ENCODE results near the gene MLXIP. TPM values are rescaled to one million over a fixed set of nuclear protein-coding genes. Genes with fewer than 3 reads are reported as not detected.
A peak's percentile ranks its signal among the peaks of the same experiment; 100 is the strongest.

MLXIP gene
- total RNA-seq, 1 donor from 2014 or later, result 54.5 TPM

GRCh38 chr12:122081083-122081696 lies 2.6 kb downstream of the MLXIP start:
- peaks cover 45% of the 10 kb centered on the region for H3K4me1 Mint-ChIP-seq (ENCODE audit: unreplicated experiment)
- TF ChIP-seq CTCF (IDR thresholded peaks at IDR 0.05), result no peak
- no peaks in the 10 kb centered on the region for H3K9me3 Mint-ChIP-seq (ENCODE audit: unreplicated experiment)
- no peaks in the 10 kb centered on the region for H3K27me3 Mint-ChIP-seq (ENCODE audit: unreplicated experiment)
- peaks cover 10% of the 10 kb centered on the region for H3K36me3 Mint-ChIP-seq (ENCODE audit: unreplicated experiment)
- H3K4me3 Mint-ChIP-seq (ENCODE audit: unreplicated experiment), result peak overlapping the region; percentile 91
- no peak for DNase-seq (ENCODE audit: extremely low spot score, unreplicated experiment)
- peak overlapping the region; percentile 88 for H3K27ac Mint-ChIP-seq (ENCODE audit: unreplicated experiment)

GRCh38 chr12:122081697-122082221 lies 3.2 kb downstream of the MLXIP start:
- Mint-ChIP-seq H3K4me1 (ENCODE audit: unreplicated experiment) (peaks cover 43% of the 10 kb centered on the region), H3K27ac (ENCODE audit: unreplicated experiment) (peak overlapping the region; percentile 88), H3K27me3 (ENCODE audit: unreplicated experiment) (no peaks in the 10 kb centered on the region), H3K9me3 (ENCODE audit: unreplicated experiment) (no peaks in the 10 kb centered on the region), H3K4me3 (ENCODE audit: unreplicated experiment) (peak overlapping the region; percentile 91), H3K36me3 (ENCODE audit: unreplicated experiment) (peaks cover 10% of the 10 kb centered on the region)
- TF ChIP-seq CTCF (IDR thresholded peaks at IDR 0.05), result peak; percentile 11
- DNase-seq (ENCODE audit: extremely low spot score, unreplicated experiment), result no peak

- peaks cover 13% of the 10 kb centered on the region for H3K36me3 Mint-ChIP-seq (ENCODE audit: unreplicated experiment)
- peak overlapping the region; percentile 88 for H3K27ac Mint-ChIP-seq (ENCODE audit: unreplicated experiment)
- H3K4me3 Mint-ChIP-seq (ENCODE audit: unreplicated experiment), result no peak overlapping the region
- DNase-seq (ENCODE audit: extremely low spot score, unreplicated experiment), result no peak
- H3K9me3 Mint-ChIP-seq (ENCODE audit: unreplicated experiment), result no peaks in the 10 kb centered on the region
- no peak for TF ChIP-seq CTCF (IDR thresholded peaks at IDR 0.05)
- H3K27me3 Mint-ChIP-seq (ENCODE audit: unreplicated experiment), result no peaks in the 10 kb centered on the region
- H3K4me1 Mint-ChIP-seq (ENCODE audit: unreplicated experiment), result peaks cover 48% of the 10 kb centered on the region
Observed at GRCh38 chr12:122082621-122083356, 4.2 kb downstream of the MLXIP start.

- Mint-ChIP-seq H3K27ac (ENCODE audit: unreplicated experiment) (no peak overlapping the region), H3K4me3 (ENCODE audit: unreplicated experiment) (no peak overlapping the region), H3K36me3 (ENCODE audit: unreplicated experiment) (peaks cover 13% of the 10 kb centered on the region), H3K27me3 (ENCODE audit: unreplicated experiment) (no peaks in the 10 kb centered on the region), H3K4me1 (ENCODE audit: unreplicated experiment) (peaks cover 51% of the 10 kb centered on the region), H3K9me3 (ENCODE audit: unreplicated experiment) (no peaks in the 10 kb centered on the region)
- no peak for DNase-seq (ENCODE audit: extremely low spot score, unreplicated experiment)
- TF ChIP-seq CTCF (IDR thresholded peaks at IDR 0.05), result no peak
Observed at GRCh38 chr12:122084857-122085405, 6.4 kb downstream of the MLXIP start.

- H3K4me1 Mint-ChIP-seq (ENCODE audit: unreplicated experiment), result peaks cover 46% of the 10 kb centered on the region
- no peaks in the 10 kb centered on the region for H3K9me3 Mint-ChIP-seq (ENCODE audit: unreplicated experiment)
- no peak for DNase-seq (ENCODE audit: extremely low spot score, unreplicated experiment)
- no peaks in the 10 kb centered on the region for H3K27me3 Mint-ChIP-seq (ENCODE audit: unreplicated experiment)
- H3K4me3 Mint-ChIP-seq (ENCODE audit: unreplicated experiment), result no peak overlapping the region
- no peak overlapping the region for H3K27ac Mint-ChIP-seq (ENCODE audit: unreplicated experiment)
- H3K36me3 Mint-ChIP-seq (ENCODE audit: unreplicated experiment), result peaks cover 14% of the 10 kb centered on the region
- no peak for TF ChIP-seq CTCF (IDR thresholded peaks at IDR 0.05)
Observed at GRCh38 chr12:122085591-122085990, 7.0 kb downstream of the MLXIP start.
